ENCODE data around the gene CNPY2.
"Not testable (repeated sequence)": the region's sequence is repeated elsewhere in the genome, so short reads cannot be mapped to it uniquely, and the experiment has no call there.

The CNPY2 gene

GRCh38 chr12:56296295-56296694, 19.5 kb downstream of the CNPY2 start:
- CTCF ChIA-PET: no interaction called here
- TF ChIP-seq SUZ12 (IDR thresholded peaks at IDR 0.05): no peak
- TF ChIP-seq NFRKB (IDR thresholded peaks at IDR 0.05): no peak
- TF ChIP-seq TARDBP (IDR thresholded peaks at IDR 0.05): no peak
- no peak for TF ChIP-seq LEF1 (IDR thresholded peaks at IDR 0.05; ENCODE audit: borderline replicate concordance)
- no peak for TF ChIP-seq L3MBTL2 (conservative IDR thresholded peaks at IDR 0.05)
- no peak for TF ChIP-seq BHLHE40 (IDR thresholded peaks at IDR 0.05; ENCODE audit: borderline replicate concordance)
- TF ChIP-seq PKNOX1 (IDR thresholded peaks at IDR 0.05): no peak
- TF ChIP-seq FOXM1 (IDR thresholded peaks at IDR 0.05; ENCODE audit: borderline replicate concordance): no peak
- no peak for TF ChIP-seq CTBP1 (IDR thresholded peaks at IDR 0.05; ENCODE audit: borderline replicate concordance)
- TF ChIP-seq HDGF (IDR thresholded peaks at IDR 0.05; ENCODE audit: borderline replicate concordance): no peak
- no peak for DNase-seq (ENCODE audit: extremely low spot score)
- POLR2A ChIA-PET: no interaction called here

- no peak for DNase-seq (ENCODE audit: extremely low spot score)
- CTCF ChIA-PET: no interaction called here
- POLR2A ChIA-PET: no interaction called here
- TF ChIP-seq HDGF (IDR thresholded peaks at IDR 0.05; ENCODE audit: borderline replicate concordance) (no peak), SP1 (IDR thresholded peaks at IDR 0.05) (no peak), NFRKB (IDR thresholded peaks at IDR 0.05) (no peak), TARDBP (IDR thresholded peaks at IDR 0.05) (no peak), ZNF384 (IDR thresholded peaks at IDR 0.05) (no peak), PKNOX1 (IDR thresholded peaks at IDR 0.05) (no peak), FOXK2 (IDR thresholded peaks at IDR 0.05) (no peak), SUZ12 (IDR thresholded peaks at IDR 0.05) (no peak), CTBP1 (IDR thresholded peaks at IDR 0.05; ENCODE audit: borderline replicate concordance) (no peak), FOXM1 (IDR thresholded peaks at IDR 0.05; ENCODE audit: borderline replicate concordance) (no peak), ARNT (IDR thresholded peaks at IDR 0.05) (no peak), FOXA1 (IDR thresholded peaks at IDR 0.05) (no peak)
Observed at GRCh38 chr12:56293795-56294194, 22.0 kb downstream of the CNPY2 start.

- TF ChIP-seq SUZ12 (IDR thresholded peaks at IDR 0.05) (no peak), NFRKB (IDR thresholded peaks at IDR 0.05) (no peak), BHLHE40 (IDR thresholded peaks at IDR 0.05; ENCODE audit: borderline replicate concordance) (no peak), ARNT (IDR thresholded peaks at IDR 0.05) (no peak), ZNF384 (IDR thresholded peaks at IDR 0.05) (no peak), PKNOX1 (IDR thresholded peaks at IDR 0.05) (no peak), L3MBTL2 (conservative IDR thresholded peaks at IDR 0.05) (no peak), CTBP1 (IDR thresholded peaks at IDR 0.05; ENCODE audit: borderline replicate concordance) (no peak), ELF4 (IDR thresholded peaks at IDR 0.05) (no peak), FOXK2 (IDR thresholded peaks at IDR 0.05) (no peak)
- CTCF ChIA-PET: no interaction called here
- no peak for DNase-seq (ENCODE audit: extremely low spot score)
- POLR2A ChIA-PET: no interaction called here
Observed at GRCh38 chr12:56288705-56289387, 26.9 kb downstream of the CNPY2 start.

GRCh38 chr12:56286044-56286830, 29.6 kb downstream of the CNPY2 start:
- no peak for DNase-seq (ENCODE audit: extremely low spot score)
- no peak for TF ChIP-seq NFRKB (IDR thresholded peaks at IDR 0.05)
- no peak for TF ChIP-seq TARDBP (IDR thresholded peaks at IDR 0.05)
- TF ChIP-seq CTBP1 (IDR thresholded peaks at IDR 0.05; ENCODE audit: borderline replicate concordance): no peak
- POLR2A ChIA-PET: interaction anchor here (0.8 to 1.1 kb wide), 2 partner anchors 14 to 168 kb away, joined by 3 to 4 read pairs; partner anchors contain the start of genes CS and ZC3H10
- CTCF ChIA-PET: no interaction called here

GRCh38 chr12:56284263-56284662, 31.5 kb downstream of the CNPY2 start:
- CTCF ChIA-PET; POLR2A ChIA-PET; DNase-seq (ENCODE audit: extremely low spot score): not testable (repeated sequence)

GRCh38 chr12:56282579-56282978, 33.2 kb downstream of the CNPY2 start:
- TF ChIP-seq ARNT (IDR thresholded peaks at IDR 0.05) (no peak), FOXK2 (IDR thresholded peaks at IDR 0.05) (no peak), SUZ12 (IDR thresholded peaks at IDR 0.05) (no peak), ELF4 (IDR thresholded peaks at IDR 0.05) (no peak)
- ChIA-PET POLR2A (no interaction called here), CTCF (no interaction called here)
- no peak for DNase-seq (ENCODE audit: extremely low spot score)

- TF ChIP-seq PKNOX1 (IDR thresholded peaks at IDR 0.05) (no peak), FOXM1 (IDR thresholded peaks at IDR 0.05; ENCODE audit: borderline replicate concordance) (no peak), ARNT (IDR thresholded peaks at IDR 0.05) (no peak), LEF1 (IDR thresholded peaks at IDR 0.05; ENCODE audit: borderline replicate concordance) (no peak), NFRKB (IDR thresholded peaks at IDR 0.05) (no peak), HDGF (IDR thresholded peaks at IDR 0.05; ENCODE audit: borderline replicate concordance) (no peak), SUZ12 (IDR thresholded peaks at IDR 0.05) (no peak)
- CTCF ChIA-PET: no interaction called here
Observed at GRCh38 chr12:56282030-56282429, 33.8 kb downstream of the CNPY2 start.

More at GRCh38 chr12:56282030-56282429, 33.8 kb downstream of the CNPY2 start:
- POLR2A ChIA-PET: no interaction called here
- no peak for DNase-seq (ENCODE audit: extremely low spot score)

All from HEK293T (cell line).